Measurements from ENCODE around the gene NT5DC1. TPM values are rescaled to one million over a fixed set of nuclear protein-coding genes. Genes with fewer than 3 reads are reported as not detected.

NT5DC1 gene
- total RNA-seq, 6 experiments from 2014 or later, result 24.8 to 35.3 (median 31.9) TPM

GRCh38 chr6:116166369-116166768 lies 65.7 kb downstream of the NT5DC1 start:
- Mint-ChIP-seq H3K4me3 (no peak overlapping the region), H3K9me3 (peaks cover 5% of the 10 kb centered on the region; the same call in 1 of the 2 replicates), H3K36me3 (ENCODE audit: low read depth) (peaks cover 33% of the 10 kb centered on the region), H3K4me1 (ENCODE audit: low read depth) (peaks cover 11% of the 10 kb centered on the region), H3K27ac (no peak overlapping the region), H3K27me3 (ENCODE audit: insufficient read depth) (no peaks in the 10 kb centered on the region; the same call in 1 of the 2 replicates)
- DNase-seq, result no peak
- TF ChIP-seq CTCF (IDR thresholded peaks at IDR 0.05), result no peak

- no peak overlapping the region for H3K27ac Mint-ChIP-seq
- H3K36me3 Mint-ChIP-seq (ENCODE audit: low read depth), result peaks cover 25% of the 10 kb centered on the region
- no peak overlapping the region for H3K4me3 Mint-ChIP-seq
- peaks cover 5% of the 10 kb centered on the region; the same call in 1 of the 2 replicates for H3K9me3 Mint-ChIP-seq
- no peak for TF ChIP-seq CTCF (IDR thresholded peaks at IDR 0.05)
- no peak for DNase-seq
- H3K27me3 Mint-ChIP-seq (ENCODE audit: insufficient read depth), result no peaks in the 10 kb centered on the region; the same call in none of the 2 replicates
- H3K4me1 Mint-ChIP-seq (ENCODE audit: low read depth), result no peaks in the 10 kb centered on the region
These were observed 67.5 kb downstream of the NT5DC1 start for GRCh38 chr6:116168148-116168547.

GRCh38 chr6:116169880-116170279 lies 69.2 kb downstream of the NT5DC1 start:
- TF ChIP-seq CTCF (IDR thresholded peaks at IDR 0.05), result no peak

GRCh38 chr6:116170358-116171057 lies 69.9 kb downstream of the NT5DC1 start:
- TF ChIP-seq CTCF (IDR thresholded peaks at IDR 0.05), result no peak
- H3K36me3 Mint-ChIP-seq (ENCODE audit: low read depth), result peaks cover 17% of the 10 kb centered on the region
- DNase-seq, result no peak
- no peaks in the 10 kb centered on the region; the same call in 1 of the 2 replicates for H3K27me3 Mint-ChIP-seq (ENCODE audit: insufficient read depth)
- H3K27ac Mint-ChIP-seq, result no peak overlapping the region
- H3K4me1 Mint-ChIP-seq (ENCODE audit: low read depth), result no peaks in the 10 kb centered on the region
- H3K9me3 Mint-ChIP-seq, result peaks cover 10% of the 10 kb centered on the region
- no peak overlapping the region for H3K4me3 Mint-ChIP-seq

More at GRCh38 chr6:116169880-116170279, 69.2 kb downstream of the NT5DC1 start:
- no peaks in the 10 kb centered on the region for H3K4me1 Mint-ChIP-seq (ENCODE audit: low read depth)
- no peaks in the 10 kb centered on the region; the same call in 1 of the 2 replicates for H3K27me3 Mint-ChIP-seq (ENCODE audit: insufficient read depth)
- H3K4me3 Mint-ChIP-seq, result no peak overlapping the region
- no peak for DNase-seq
- H3K36me3 Mint-ChIP-seq (ENCODE audit: low read depth), result peaks cover 17% of the 10 kb centered on the region
- peaks cover 5% of the 10 kb centered on the region; the same call in 1 of the 2 replicates for H3K9me3 Mint-ChIP-seq
- no peak overlapping the region for H3K27ac Mint-ChIP-seq

GRCh38 chr6:116173928-116174327 lies 73.3 kb downstream of the NT5DC1 start:
- Mint-ChIP-seq H3K4me3 (no peak overlapping the region), H3K27me3 (ENCODE audit: insufficient read depth) (no peaks in the 10 kb centered on the region; the same call in 1 of the 2 replicates), H3K36me3 (ENCODE audit: low read depth) (peaks cover 21% of the 10 kb centered on the region), H3K9me3 (peaks cover 10% of the 10 kb centered on the region), H3K4me1 (ENCODE audit: low read depth) (no peaks in the 10 kb centered on the region), H3K27ac (no peak overlapping the region)
- TF ChIP-seq CTCF (IDR thresholded peaks at IDR 0.05), result no peak
- DNase-seq, result no peak
